HEK293T (cell line): ENCODE data around the gene GOSR1.
"Not testable (repeated sequence)": the region's sequence is repeated elsewhere in the genome, so short reads cannot be mapped to it uniquely, and the experiment has no call there.

ENCODE experiments used
- CTCF ChIA-PET: fragments of 350-600 bp; formaldehyde crosslinking; extraction: SDS; loops from one replicate; lab custom pipeline; 2021; ENCODE audit warnings: antibody characterized with exemption, inconsistent platforms; lab: Yijun Ruan, JAX
- POLR2A ChIA-PET: fragments of 350-600 bp; formaldehyde crosslinking; extraction: SDS; loops from one replicate; lab custom pipeline; 2020; ENCODE audit warnings: antibody characterized with exemption, inconsistent platforms; lab: Yijun Ruan, JAX
- DNase-seq: peaks from one replicate; pipeline ENCODE4 v3.0.0; 2012; ENCODE audit warnings: mixed read lengths; ENCODE audit errors: extremely low spot score
- ARNT ChIP-seq: fragments of 450-650 bp; IDR thresholded peaks from 2 replicates; pipeline ENCODE4 v1.6.1; 2017; ENCODE audit warnings: mild to moderate bottlenecking
- BHLHE40 ChIP-seq: fragments of 450-650 bp; IDR thresholded peaks from 2 replicates; pipeline ENCODE4 v1.6.1; 2016; ENCODE audit warnings: mild to moderate bottlenecking, moderate library complexity, borderline replicate concordance
- CTBP1 ChIP-seq: fragments of 450-650 bp; IDR thresholded peaks from 2 replicates; pipeline ENCODE4 v1.6.1; 2016; ENCODE audit warnings: borderline replicate concordance
- ELF4 ChIP-seq: fragments of 450-650 bp; IDR thresholded peaks from 2 replicates; pipeline ENCODE4 v1.6.1; 2017; ENCODE audit warnings: antibody characterized with exemption
- FOXA1 ChIP-seq: fragments of 450-650 bp; IDR thresholded peaks from 2 replicates; pipeline ENCODE4 v1.6.1; 2016; ENCODE audit warnings: mild to moderate bottlenecking
- FOXK2 ChIP-seq: fragments of 450-650 bp; IDR thresholded peaks from 2 replicates; pipeline ENCODE4 v1.6.1; 2016; ENCODE audit warnings: mild to moderate bottlenecking
- FOXM1 ChIP-seq: fragments of 450-650 bp; IDR thresholded peaks from 2 replicates; pipeline ENCODE4 v1.6.1; 2017; ENCODE audit warnings: mild to moderate bottlenecking, borderline replicate concordance
- HDGF ChIP-seq: fragments of 450-650 bp; IDR thresholded peaks from 2 replicates; pipeline ENCODE4 v1.6.1; 2017; ENCODE audit warnings: antibody characterized with exemption, borderline replicate concordance
- L3MBTL2 ChIP-seq: fragments of 450-650 bp; conservative IDR thresholded peaks from 2 replicates; pipeline ENCODE4 v1.6.1; 2016; ENCODE audit warnings: mild to moderate bottlenecking
- LEF1 ChIP-seq: fragments of 450-650 bp; IDR thresholded peaks from 2 replicates; pipeline ENCODE4 v1.6.1; 2017; ENCODE audit warnings: mild to moderate bottlenecking, borderline replicate concordance
- NFRKB ChIP-seq: fragments of 450-650 bp; IDR thresholded peaks from 2 replicates; pipeline ENCODE4 v1.6.1; 2016; ENCODE audit warnings: mild to moderate bottlenecking, moderate library complexity
- SP1 ChIP-seq: fragments of 450-650 bp; IDR thresholded peaks from 2 replicates; pipeline ENCODE4 v1.6.1; 2017
- SUZ12 ChIP-seq: fragments of 450-650 bp; IDR thresholded peaks from 2 replicates; pipeline ENCODE4 v1.6.1; 2016; ENCODE audit warnings: mild to moderate bottlenecking
- TARDBP ChIP-seq: fragments of 450-650 bp; IDR thresholded peaks from 2 replicates; pipeline ENCODE4 v1.6.1; 2016
- ZNF384 ChIP-seq: fragments of 450-650 bp; IDR thresholded peaks from 2 replicates; pipeline ENCODE4 v1.6.1; 2016
- TF ChIP-seq, protein P1 (sequence below): fragments of 450-650 bp; IDR thresholded peaks from 2 replicates; pipeline ENCODE4 v1.6.1; 2016

Gene GOSR1

DNA sequence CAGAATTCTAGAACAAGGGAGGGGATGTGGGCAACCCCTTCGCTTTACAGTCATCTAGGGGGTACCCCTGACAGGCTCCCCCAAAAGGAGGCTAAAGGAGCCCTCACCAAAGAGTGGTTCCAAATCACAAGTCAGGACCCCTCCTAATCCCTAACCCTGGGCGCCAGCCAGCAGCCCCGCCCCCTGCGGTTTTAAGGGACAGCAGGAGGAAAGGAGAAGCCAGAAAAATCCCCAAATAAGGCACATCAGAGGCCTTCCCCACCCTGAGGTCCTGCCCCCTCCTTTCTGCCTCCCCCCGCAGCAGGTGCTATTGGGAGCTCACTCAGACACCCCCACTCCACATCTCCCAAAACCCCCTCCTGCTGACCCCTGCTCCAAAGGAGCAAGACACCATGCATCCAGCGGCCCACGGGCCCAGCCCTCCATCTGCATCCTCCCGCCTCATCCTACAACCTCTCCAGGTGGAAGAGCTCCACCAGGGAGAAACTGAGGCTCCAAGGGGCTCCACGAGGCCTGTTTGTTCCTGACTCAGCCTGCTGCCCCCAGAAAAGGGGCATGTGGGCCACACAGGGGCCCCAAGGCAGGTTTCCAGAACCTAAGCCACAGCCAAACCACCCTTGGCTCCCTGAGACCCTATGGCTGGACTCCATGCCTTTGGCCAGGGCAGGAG is 93.5 kb downstream of the GOSR1 start:
- no peak for DNase-seq
- ChIA-PET POLR2A (no interaction called here), CTCF (no interaction called here)
- TF ChIP-seq ELF4, result no peak
- no peak for TF ChIP-seq CTBP1
- no peak for TF ChIP-seq FOXK2
- TF ChIP-seq BHLHE40, result no peak
- no peak for TF ChIP-seq L3MBTL2
- no peak for TF ChIP-seq NFRKB
- no peak for TF ChIP-seq ZNF384
- no peak for TF ChIP-seq SP1
- no peak for TF ChIP-seq LEF1
- TF ChIP-seq FOXM1, result no peak
- TF ChIP-seq, protein P1, sequence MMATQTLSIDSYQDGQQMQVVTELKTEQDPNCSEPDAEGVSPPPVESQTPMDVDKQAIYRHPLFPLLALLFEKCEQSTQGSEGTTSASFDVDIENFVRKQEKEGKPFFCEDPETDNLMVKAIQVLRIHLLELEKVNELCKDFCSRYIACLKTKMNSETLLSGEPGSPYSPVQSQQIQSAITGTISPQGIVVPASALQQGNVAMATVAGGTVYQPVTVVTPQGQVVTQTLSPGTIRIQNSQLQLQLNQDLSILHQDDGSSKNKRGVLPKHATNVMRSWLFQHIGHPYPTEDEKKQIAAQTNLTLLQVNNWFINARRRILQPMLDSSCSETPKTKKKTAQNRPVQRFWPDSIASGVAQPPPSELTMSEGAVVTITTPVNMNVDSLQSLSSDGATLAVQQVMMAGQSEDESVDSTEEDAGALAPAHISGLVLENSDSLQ, result no peak
- TF ChIP-seq ARNT, result no peak
- TF ChIP-seq SUZ12, result no peak
- TF ChIP-seq TARDBP, result no peak
- TF ChIP-seq HDGF, result no peak
- TF ChIP-seq FOXA1, result no peak

- POLR2A ChIA-PET, CTCF ChIA-PET, DNase-seq: not testable (repeated sequence)
Observed at GRCh38 chr17:30571404-30571803, 94.2 kb downstream of the GOSR1 start.

DNA sequence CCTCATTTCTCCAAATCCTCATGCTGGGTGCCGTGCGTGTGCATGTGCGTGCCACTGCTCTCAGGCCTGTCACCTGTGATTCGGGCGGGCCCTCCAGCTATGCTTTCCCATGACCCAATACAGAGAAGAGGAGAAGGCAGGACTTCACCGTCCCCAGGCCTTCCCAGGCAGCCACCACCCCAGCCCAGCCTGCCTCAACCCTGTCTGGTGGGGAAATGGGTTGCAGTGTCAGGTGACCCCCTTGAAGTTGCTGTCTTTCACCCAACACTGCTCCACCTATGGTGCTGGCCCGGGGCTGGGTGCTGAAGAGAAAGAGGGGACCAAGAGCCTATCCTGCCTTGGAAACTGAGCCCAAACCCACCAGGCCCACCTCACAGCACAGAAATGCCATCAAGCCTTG is 94.7 kb downstream of the GOSR1 start:
- DNase-seq, result no peak
- TF ChIP-seq TARDBP (no peak), HDGF (no peak), SP1 (no peak), ELF4 (no peak), NFRKB (no peak), SUZ12 (no peak), L3MBTL2 (no peak), LEF1 (no peak), FOXM1 (no peak), BHLHE40 (no peak), FOXA1 (no peak), ZNF384 (no peak)
- TF ChIP-seq, protein P1, result no peak
- ChIA-PET CTCF (no interaction called here), POLR2A (no interaction called here)

DNA sequence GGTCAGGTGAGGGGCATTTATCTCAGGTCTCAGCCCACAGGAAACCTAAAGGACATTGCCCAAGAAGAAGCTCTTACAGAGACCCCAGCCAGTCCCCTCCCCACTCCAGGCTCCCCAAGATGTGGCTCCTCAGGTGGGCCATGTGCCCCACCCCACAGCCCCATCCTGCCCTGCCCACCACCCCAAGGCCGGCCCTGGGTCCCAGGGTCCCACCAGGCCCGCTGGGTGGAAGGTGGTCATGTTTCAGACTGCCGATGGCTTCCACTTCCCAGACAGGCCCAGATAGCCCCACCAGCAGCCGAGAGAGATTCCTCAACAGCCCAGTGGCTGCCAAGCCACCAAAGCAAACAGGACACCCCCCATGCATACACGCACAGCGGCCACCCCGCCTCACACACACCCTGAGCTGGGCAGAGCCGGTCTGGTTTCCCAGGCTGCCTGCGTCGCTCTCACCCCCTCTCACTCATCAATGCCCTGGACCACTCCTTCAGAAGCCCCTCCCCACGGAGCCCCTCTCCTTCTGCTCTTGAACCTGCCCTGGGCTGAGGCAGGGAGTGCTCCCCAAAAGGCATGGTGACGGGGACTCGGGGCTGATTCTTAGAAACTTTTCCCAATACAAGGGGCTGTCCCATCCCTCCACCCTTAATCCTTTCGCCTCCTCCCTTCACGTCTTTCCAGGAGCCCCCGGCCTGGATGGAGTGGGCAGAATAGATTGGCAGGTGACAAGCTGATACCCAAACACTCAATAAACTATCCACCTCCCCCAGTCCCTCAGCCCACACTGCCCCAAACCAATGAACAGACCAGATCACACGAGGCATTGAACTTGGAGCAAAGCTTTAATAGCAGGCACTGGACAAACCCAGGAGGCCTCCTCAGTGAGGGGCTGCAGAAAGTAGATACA is 95.7 kb downstream of the GOSR1 start:
- CTCF ChIA-PET, POLR2A ChIA-PET, DNase-seq: not testable (repeated sequence)

- ChIA-PET CTCF (no interaction called here), POLR2A (no interaction called here)
- no peak for TF ChIP-seq SP1
- TF ChIP-seq FOXK2, result no peak
- TF ChIP-seq, protein P1, result no peak
- TF ChIP-seq ZNF384, result no peak
- no peak for TF ChIP-seq FOXA1
- no peak for TF ChIP-seq HDGF
- no peak for TF ChIP-seq ARNT
- TF ChIP-seq FOXM1, result no peak
- no peak for TF ChIP-seq L3MBTL2
- TF ChIP-seq NFRKB, result no peak
- TF ChIP-seq TARDBP, result no peak
- TF ChIP-seq SUZ12, result no peak
- TF ChIP-seq LEF1, result no peak
- no peak for TF ChIP-seq BHLHE40
- no peak for TF ChIP-seq ELF4
- TF ChIP-seq CTBP1, result no peak
- no peak for DNase-seq
Observed at GRCh38 chr17:30573603-30574175, 96.5 kb downstream of the GOSR1 start.

GRCh38 chr17:30574309-30574708 is 97.1 kb downstream of the GOSR1 start:
- DNase-seq, POLR2A ChIA-PET, CTCF ChIA-PET: not testable (repeated sequence)

GRCh38 chr17:30574806-30575205 is 97.6 kb downstream of the GOSR1 start:
- POLR2A ChIA-PET, CTCF ChIA-PET, DNase-seq: not testable (repeated sequence)

GRCh38 chr17:30575648-30576325 is 98.6 kb downstream of the GOSR1 start:
- DNase-seq, POLR2A ChIA-PET, CTCF ChIA-PET: not testable (repeated sequence)
